Suppressor macrophage treated with lipopolysaccharide for 1 hour (primary cell): ENCODE data around the gene XPO5.
"Not testable (repeated sequence)": the region's sequence is repeated elsewhere in the genome, so short reads cannot be mapped to it uniquely, and the experiment has no call there.

Experiments
- DNase-seq, 3 donors: peaks; one replicate each; pipeline ENCODE4 v3.0.0-alpha.2; 2020 to 2022

The XPO5 gene

DNA sequence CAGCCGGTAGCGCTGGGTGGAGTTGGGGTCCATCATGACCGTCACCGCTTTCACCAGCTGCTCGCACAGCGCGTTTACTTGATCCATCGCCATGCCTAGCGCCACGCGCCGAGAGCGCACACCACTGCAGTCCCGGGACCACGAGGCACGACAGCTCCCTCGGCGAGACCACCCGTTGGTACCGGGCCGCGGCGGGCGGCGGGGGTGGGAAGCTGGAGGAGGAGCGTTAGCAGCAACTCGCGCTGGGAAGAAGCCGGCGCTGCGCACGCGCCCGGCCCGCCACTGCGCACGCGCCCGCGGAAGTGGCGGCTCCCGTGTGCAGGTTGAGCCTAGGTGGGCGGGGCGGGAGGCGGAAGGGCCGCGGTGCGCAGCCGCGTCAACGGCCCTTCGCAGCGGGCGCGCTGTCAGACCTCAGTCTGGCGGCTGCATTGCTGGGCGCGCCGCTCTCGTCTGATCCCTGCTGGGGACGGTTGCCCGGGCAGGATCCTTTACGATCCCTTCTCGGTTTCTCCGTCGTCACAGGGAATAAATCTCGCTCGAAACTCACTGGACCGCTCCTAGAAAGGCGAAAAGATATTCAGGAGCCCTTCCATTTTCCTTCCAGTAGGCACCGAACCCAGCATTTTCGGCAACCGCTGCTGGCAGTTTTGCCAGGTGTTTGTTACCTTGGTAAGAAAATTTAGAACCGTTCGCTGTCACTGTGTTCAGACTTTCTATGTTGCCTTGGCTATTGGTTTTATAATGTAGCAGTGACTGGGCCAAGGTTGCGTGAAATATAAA, at the start of gene XPO5, which contains the start of gene POLH:
Gene XPO5, minus strand, starts transcription at position 267 of the 780 bp plus-strand sequence. Its CDS starts 174 bp downstream, at position 93.
Gene POLH, plus strand, starts transcription at position 414 of the 780 bp plus-strand sequence. CDS start 6,135 bp downstream, outside the sequence.
- peak; percentile 96 to 99 (median 98) for DNase-seq

DNA sequence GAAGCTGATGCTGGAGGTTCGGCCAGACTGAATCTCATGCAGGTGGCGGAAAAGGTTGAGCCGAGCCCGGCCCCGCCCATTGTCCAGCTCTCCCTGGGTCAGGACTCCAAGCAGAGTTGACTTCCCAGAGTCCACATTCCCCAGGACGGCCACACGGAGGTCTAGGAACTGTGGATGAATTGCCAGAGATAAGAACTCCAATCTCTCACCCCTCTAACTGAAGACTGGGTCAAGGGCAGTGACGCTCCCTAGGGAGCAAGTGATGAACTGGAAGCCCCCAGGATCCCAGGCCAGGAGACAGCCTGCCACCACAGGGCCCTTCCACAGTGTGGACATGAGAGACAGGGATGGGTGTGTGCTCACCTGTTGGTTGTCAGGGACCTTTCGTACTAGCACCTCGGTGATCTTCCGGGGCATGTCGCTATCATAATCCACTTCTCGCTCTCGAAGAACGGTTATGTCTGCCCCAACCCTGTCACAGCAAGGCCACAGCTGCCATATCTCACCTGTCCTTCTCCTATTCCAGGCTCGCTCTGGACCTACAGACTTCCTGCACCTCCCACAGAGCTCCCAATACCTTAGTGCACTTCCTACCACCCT, 49.7 kb upstream of the XPO5 start:
- no peak for DNase-seq

DNA sequence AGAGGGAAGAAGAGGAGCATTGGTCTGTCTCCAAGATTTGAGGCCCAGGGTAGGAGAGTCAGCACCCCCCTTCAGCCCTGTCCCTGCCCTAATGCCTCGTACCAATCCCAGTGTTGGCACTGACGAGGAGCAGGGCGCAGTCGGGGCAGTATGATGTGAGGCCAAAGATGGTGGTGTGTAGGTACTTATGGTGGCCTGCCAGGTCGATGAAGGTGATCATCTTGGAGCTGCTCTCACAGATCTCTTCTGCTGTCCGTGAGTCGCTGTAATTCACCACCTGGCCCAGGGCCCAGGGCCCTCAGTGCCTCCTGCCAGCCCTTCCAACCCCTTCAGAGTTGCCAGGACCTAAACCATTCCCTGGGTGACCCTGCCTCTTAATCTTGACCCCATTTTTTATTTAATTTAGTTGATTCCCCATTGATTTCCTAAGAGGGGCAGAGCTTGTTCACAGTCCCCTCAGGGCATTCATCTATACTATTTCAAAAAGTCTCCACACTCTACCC, 49.0 kb upstream of the XPO5 start:
- no peak for DNase-seq

DNA sequence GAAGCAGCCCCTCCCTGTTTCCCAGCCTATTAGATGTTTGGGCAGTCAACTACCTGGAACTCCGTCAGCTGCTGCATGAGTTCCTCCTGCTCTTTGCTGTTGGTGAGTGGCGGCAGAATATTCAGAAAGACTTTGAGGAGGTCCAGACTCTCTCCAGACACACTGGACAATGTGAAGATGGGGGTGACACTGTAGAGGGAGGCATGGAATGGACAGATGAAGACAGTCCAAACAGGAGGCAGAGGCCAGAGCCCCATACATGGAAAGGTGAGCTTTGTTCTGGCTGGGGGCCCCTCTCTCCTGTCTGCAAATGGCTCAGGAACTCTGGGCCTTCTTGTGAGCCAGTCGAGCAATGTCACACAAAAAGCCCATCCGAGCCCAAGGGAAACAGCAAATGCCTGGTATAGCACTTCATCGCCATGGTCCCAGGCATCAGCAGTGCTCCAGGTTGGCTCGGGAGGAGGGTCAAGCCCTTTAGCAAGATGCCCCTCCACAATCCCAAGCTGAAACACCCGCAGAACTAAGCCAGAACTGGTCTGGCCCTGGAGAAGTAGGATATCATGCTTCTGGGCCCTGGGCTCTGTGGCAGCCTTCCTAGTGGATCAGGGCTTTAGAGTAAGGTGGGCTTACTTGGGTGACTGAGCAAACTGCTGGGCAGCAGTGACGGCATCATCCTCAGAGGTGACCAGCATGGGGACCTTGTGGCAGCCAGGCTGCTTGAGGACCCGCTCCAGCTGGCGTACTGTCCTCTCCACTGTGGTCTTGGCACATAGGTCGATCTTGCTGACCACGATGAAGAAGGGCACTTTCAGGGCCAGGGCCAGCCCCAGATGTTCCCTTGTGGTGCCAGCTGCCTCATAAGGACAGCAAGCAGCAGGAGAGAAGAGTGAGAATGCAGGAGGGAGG, 48.3 kb upstream of the XPO5 start:
- no peak for DNase-seq

DNA sequence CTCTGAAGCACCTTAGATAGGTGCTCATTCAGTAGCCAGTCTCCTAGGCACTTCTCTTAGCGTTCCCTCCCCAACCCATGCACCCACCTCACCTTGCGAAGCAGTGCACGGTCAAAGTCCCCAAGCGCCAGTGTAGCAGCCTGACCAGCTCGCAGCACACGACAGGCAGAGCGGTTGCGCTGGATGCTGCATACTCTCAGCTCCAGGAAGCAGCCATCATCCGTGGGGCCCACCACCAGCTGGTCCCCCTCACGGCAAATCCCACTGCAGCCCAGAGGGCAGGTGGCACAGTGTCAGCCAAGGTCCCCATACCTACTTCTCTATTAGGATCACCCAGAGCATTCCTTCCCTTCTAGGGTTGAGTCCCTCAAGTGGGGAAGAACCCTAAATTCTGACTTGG, 46.7 kb upstream of the XPO5 start:
- no peak for DNase-seq

DNA sequence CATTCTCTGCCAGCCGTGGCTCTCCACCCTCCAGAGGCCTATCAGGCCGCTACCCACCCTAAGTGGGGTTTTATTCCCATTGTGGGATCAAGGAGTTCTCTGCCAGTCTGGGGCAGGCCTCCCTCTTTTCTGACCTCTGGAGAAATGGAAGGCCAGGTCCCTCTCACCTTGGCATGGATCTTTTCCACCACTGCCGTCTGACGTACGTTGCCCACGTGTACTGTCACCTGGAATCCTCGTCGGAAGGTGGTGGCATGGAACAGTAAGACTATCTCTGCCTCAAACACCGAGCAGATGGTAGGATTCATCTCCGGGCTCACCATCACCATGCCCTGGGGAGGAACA, 46.0 kb upstream of the XPO5 start:
- DNase-seq: no peak

DNA sequence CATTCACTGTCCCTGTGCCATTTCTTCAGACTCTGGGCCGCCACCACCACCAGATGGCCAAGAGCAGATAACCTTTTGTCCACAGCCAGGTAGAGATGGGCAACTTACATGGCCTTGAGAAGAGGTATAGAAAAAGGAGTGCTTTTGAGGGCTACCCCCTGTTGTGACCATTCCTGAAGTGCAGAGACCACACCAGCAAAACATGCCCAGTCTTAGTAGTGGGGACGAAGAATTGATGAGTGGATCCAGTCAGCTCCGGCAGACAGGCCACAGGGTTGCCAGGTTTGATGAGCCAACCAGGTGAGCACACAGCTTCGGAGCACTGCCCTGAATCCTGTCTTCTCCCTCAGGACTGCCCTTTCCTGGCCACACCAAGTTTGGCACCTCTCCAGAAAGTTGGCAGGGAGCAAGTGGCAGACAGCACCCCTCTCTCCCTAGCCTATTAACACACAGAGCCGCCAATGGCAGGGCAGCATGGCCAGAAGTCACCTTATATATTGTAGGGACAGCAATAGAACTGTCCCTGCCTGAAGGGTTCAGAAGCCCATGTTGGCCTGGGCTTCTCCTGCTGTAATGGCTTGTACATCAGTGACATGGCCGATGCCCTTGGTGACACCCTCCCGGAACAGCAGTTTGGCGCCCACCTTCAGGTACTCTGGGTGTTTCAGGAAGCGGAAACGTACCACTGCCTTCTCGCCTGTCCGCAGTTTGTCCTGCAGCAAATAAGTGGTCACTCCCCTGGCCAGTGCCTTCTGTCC, 45.4 kb upstream of the XPO5 start:
- no peak for DNase-seq

DNA sequence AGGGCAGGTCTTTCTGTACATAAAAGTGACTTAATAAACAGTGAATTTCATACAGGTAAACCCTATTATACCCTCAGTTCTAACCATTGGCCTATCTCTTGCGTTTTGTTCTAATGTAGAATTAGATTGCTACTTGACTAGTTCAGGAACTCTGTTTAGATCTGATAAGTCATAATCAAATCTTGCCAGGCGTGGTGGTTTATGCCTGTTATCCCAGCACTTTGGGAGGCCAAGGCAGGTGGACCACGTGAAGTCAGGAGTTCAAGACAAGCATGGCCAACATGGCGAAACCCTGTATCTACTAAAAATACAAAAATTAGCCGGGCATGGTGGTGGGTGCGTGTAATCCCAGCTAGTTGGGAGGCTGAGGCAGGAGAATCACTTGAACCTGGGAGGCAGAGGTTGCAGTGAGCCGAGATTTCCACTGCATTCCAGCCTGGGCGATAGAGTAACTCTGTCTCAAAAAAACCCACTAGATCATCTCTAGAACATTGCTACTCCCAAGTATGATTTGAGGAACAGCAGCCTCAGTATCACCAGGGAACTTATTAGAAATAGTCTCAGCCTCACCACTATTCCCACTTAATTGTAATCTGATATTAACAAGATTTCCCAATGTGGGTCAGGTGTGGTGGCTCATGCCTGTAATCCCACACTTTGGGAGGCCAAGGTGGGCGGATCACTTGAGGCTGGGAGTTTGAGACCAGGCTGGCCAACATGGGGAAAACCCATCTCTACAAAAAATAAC, 41.1 kb upstream of the XPO5 start:
- no peak for DNase-seq

DNA sequence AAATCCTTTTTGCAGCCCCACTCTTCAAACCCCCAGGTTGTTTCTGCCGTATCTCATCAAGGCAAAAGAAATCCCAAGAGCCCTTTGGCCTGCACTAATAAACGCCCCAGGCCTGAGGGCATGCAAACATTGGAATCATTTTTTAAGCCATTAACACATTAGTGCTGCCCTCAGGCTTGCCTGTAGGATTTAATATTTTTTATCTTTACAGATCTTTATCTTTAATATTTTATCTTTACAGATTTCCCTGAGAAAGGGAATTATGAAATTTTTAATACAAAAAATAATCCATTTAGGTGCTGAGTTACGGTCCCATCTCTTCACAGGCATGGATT, 38.5 kb upstream of the XPO5 start:
- DNase-seq: no peak

DNA sequence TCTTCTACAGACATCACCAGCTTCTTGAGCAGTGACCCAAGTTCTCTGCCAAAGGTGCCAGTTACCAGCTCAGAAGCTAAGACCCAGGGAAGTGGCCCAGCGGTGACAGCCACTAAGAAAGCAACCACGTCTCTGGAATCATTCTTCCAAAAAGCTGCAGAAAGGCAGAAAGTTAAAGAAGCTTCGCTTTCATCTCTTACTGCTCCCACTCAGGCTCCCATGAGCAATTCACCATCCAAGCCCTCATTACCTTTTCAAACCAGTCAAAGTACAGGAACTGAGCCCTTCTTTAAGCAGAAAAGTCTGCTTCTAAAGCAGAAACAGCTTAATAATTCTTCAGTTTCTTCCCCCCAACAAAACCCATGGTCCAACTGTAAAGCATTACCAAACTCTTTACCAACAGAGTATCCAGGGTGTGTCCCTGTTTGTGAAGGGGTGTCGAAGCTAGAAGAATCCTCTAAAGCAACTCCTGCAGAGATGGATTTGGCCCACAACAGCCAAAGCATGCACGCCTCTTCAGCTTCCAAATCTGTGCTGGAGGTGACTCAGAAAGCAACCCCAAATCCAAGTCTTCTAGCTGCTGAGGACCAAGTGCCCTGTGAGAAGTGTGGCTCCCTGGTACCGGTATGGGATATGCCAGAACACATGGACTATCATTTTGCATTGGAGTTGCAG, 38.0 kb upstream of the XPO5 start:
- DNase-seq: no peak

DNA sequence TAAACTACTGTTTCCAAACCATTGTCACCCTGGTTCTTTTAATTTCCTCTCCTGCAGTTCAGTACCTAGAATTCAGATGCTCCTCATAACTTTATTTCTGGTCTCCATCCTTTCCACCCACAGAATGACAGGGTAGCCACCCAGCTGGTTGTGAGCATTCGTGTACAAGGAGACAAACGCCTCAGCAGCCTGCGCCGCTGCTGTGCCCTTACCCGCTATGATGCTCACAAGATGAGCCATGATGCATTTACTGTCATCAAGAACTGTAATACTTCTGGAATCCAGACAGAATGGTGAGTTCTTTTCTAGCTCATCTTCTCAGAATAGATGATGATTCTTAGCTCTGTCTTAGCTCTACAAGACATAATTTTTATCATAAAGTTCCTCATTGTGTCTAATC, 34.6 kb upstream of the XPO5 start:
- DNase-seq: no peak

DNA sequence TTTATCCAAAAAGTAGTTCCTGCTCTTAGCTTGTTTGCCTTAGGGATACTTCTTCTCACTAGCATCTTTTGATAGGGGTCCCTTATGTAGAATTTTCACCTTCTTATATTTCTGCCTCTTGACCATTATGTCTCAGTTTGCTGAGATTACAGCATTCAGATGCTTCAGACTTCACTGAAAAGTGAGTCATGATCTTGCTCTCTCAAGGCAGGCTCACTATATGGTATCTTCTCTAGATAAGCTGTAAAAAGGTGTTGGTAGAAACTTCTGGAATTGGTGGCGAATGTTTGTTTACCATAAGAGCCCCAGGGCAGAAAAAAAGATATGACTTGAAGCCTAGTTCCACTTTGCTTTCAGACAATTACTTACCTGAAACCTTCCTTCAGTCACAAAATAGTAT, 33.6 kb upstream of the XPO5 start:
- DNase-seq: no peak

DNA sequence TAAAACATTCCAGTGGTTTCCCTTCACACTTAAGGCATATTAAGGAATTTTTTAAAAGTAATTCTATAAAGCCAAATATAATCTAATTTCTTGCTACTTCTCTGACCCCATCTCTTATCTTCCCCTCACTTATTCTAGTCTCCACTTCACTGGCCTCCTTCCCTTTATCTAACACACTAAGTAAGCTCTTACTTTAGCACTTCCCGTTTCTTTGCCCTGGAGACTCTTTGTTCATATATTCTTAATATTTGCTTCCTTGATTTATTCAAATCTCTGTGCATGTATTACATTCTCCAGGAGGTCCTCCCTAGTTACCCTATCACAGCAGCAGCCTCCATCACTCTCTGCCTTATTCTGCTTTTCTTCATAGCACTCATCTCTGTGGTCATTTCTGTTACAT, 33.0 kb upstream of the XPO5 start:
- peak; percentile 37 to 53 (median 47) for DNase-seq

DNA sequence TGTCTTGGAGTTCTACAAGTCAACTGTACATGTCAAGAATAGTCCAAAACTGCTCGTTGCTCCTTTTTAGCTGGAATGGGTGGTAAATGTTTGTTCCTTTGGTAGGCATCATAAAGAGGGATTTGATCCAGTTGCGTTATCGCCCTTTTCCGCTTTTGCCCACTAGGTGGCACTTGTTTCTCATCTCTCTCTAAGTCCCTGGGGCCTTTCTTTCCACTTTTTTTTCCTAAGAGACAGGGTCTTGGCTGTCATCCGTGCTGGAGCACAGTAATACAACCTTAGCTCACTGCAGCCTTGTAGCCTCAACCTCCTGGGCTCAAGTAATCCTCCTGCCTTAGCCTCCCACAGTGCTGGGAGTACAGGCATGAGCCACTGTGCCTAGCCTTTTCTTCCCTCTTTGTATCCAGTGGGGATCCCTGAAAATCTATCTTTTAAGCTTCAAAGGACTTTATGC, 32.5 kb upstream of the XPO5 start:
- peak; percentile 75 to 79 (median 77) for DNase-seq

DNA sequence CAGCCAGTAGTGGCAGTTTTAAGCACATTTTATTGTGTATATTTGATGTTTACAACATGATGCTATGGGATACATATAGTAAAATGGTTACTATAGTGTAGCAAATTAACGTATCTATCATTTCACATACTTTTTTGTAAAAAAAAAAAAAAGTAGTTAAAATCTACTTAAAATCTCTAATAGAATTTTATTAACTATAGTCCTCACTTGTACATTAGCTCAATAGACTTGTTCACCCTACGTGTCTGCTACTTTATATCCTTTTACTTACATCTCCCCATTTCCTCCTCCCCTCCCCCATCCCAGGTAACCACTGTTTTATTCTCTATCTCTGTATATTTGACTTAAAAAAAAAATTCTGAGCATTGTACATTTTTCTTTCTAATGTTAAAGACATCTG, 30.2 kb upstream of the XPO5 start:
- no peak for DNase-seq

DNA sequence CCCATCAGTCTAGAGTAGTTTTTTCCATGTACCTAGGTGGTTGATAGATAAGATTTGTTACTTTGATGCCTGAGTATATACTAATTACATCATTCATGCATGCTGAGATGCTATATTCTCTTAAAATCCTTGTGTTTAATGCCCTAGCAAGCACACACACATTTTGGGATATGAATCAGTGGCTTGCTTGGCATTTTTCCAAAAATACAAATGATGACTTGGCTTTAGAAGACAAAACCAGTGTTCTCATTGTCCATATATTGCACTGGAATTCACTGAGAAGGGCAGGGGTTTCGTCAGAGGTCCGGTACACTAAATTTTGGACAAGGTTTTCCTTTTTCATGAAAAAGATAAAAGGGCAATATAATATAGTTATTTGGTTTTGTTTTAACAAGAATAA, 28.3 kb upstream of the XPO5 start:
- DNase-seq: no peak

DNA sequence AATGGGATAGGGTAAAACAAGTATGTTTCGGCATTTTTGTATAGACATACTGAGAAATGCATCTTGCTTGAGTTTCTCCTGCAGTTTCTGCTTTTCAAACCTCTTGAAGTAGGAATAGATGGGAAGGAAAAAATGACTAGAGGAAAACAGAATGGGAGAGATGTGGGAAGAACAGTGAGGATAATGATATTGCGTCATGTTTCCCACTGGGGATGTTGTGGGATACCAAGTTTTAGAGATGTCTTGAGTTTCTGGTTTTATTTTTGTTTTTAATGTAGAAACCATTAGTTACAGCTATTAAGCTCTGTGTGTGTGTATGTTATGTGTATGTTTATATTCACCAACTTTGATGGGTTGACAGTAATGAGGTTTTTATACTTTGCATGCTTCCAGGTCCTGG, 24.8 kb upstream of the XPO5 start:
- no peak for DNase-seq

DNA sequence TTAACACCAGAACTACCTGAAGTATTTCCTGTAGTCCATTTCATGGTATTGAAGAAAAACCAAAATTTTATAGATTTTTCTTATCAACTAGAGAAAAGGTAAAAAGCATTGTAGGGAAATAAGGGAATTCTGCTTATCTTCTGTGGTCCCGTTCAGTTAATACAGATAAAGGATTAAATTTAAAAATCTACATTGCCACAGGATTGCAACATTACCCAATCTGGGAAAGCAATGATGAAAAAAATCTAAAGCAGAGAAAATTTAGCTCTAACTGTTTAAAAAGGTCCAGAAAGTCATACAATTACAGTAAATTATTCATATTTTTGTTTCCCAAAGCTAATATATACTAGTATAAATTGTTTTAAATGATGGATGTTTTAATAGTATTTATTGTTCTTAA, 18.1 kb upstream of the XPO5 start:
- DNase-seq: no peak

DNA sequence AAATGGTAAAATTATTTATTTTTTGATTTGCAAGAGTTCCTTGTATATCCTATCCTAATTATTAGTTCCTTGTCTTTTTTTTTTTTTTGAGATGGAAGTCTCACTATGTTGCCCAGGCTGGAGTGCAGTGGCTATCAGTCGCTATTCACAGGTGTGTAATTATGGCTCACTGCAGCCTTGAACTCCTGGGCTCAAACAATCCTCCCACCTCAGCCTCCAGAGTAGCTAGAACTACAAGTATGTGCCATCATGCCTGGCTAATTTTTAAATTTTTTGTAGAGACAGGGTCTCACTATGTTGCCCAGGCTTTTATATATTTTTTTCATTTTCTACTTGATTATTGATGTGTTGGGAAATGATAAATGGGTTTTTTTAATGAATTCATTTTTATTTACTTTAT, 13.7 kb upstream of the XPO5 start:
- not testable (repeated sequence) for DNase-seq

DNA sequence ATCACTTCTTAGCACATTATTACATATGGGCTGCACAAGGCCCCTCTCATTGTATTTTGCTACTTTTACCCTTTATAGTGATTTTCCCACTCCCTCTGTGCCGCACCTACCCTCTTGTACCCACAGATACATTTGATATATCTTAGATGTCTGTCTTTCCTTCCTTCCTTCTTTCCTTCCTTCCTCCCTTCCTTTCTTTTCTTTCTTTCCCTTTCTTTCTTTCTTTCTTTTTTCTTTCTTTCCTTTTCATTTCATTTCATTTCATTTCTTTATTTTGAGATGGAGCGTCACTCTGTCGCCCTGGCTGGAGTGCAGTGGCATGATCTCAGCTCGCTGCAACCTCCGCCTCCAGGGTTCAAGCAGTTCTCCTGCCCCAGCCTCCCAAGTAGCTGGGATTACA, 12.4 kb upstream of the XPO5 start:
- no peak for DNase-seq

DNA sequence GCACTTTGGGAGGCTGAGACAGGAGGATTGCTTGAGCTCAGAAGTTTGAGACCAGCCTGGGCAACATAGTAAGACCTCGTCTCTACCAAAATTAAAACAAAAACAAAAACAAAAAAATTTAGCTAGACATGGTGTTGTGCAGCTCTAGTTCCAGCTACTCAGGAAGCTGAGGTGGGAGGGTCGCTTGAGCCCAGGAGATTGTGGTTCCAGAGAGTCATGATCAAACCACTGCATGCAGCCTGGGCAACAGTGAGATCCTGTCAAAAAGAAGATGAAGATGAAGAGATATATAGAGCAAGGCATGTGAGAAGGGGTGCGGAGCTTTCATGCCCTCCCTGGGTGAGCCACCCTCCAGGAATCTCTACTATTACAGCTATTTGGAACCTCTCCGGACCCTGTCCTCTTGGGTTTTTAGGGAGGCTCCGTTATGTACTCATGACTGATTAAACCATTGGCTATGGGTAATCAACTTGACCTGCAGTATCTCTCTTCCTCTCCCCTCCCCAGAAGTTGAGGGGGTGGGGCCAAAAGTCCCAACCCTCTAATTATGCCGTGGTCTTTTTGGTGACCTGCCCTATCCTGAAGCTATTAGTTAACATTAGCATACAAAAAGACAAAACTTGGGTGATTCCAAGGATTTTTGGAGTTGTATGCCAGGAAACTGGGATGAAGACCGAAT, 9.2 kb upstream of the XPO5 start:
- DNase-seq: no peak
